Globus pallidus (tissue), 1 donor: Measurements from ENCODE around the gene FBXL3.
A peak's percentile ranks its signal among the peaks of the same experiment; 100 is the strongest.
"Not testable (repeated sequence)": the region's sequence is repeated elsewhere in the genome, so short reads cannot be mapped to it uniquely, and the experiment has no call there.

Experiments used
- DNase-seq: peaks from one replicate; pipeline ENCODE4 v3.0.0-alpha.2; 2015; ENCODE audit warnings: low spot score

Gene FBXL3

GRCh38 chr13:77026255-77026860 lies 601 bp downstream of the FBXL3 start:
- DNase-seq: peak; percentile 71

- no peak for DNase-seq
Observed at GRCh38 chr13:77022341-77022740, 4.6 kb downstream of the FBXL3 start.

GRCh38 chr13:77019756-77020155 lies 7.2 kb downstream of the FBXL3 start:
- no peak for DNase-seq

- DNase-seq: no peak
Observed at GRCh38 chr13:77016888-77017623, 9.9 kb downstream of the FBXL3 start.

- no peak for DNase-seq
Observed at GRCh38 chr13:77016251-77016812, 10.6 kb downstream of the FBXL3 start.

GRCh38 chr13:77014906-77015685 lies 11.9 kb downstream of the FBXL3 start:
- no peak for DNase-seq

GRCh38 chr13:77013853-77014542 lies 13.0 kb downstream of the FBXL3 start:
- DNase-seq: no peak

GRCh38 chr13:77009719-77010118 lies 17.2 kb downstream of the FBXL3 start:
- DNase-seq: not testable (repeated sequence)

- no peak for DNase-seq
Observed at GRCh38 chr13:77009011-77009410, 17.9 kb downstream of the FBXL3 start.

GRCh38 chr13:77008337-77008736 lies 18.6 kb downstream of the FBXL3 start:
- not testable (repeated sequence) for DNase-seq

GRCh38 chr13:77002590-77003190 lies 24.3 kb downstream of the FBXL3 start:
- no peak for DNase-seq

- DNase-seq: no peak
Observed at GRCh38 chr13:77001963-77002587, 24.9 kb downstream of the FBXL3 start.

- no peak for DNase-seq
Observed at GRCh38 chr13:77001540-77001939, 25.4 kb downstream of the FBXL3 start.

- no peak for DNase-seq
Observed at GRCh38 chr13:77000475-77000874, 26.5 kb downstream of the FBXL3 start.

GRCh38 chr13:76994281-76994680 lies 32.7 kb downstream of the FBXL3 start:
- DNase-seq: no peak

GRCh38 chr13:76993473-76993872 lies 33.5 kb downstream of the FBXL3 start:
- no peak for DNase-seq

- DNase-seq: no peak
Observed at GRCh38 chr13:76993021-76993420, 33.9 kb downstream of the FBXL3 start.

GRCh38 chr13:76992548-76993001 lies 34.4 kb downstream of the FBXL3 start:
- DNase-seq: no peak

- DNase-seq: peak; percentile 89
Observed at GRCh38 chr13:76991796-76992547, 35.0 kb downstream of the FBXL3 start, which contains the start of gene CLN5. CLN5 (plus strand) TSS chr13:76992081; CDS start chr13:76992099, 18 bp downstream.

- no peak for DNase-seq
Observed at GRCh38 chr13:76991432-76991795, 35.5 kb downstream of the FBXL3 start.
